Measurements from ENCODE around the gene CCDC106.

- TF ChIP-seq RELA (CRISPR knock-in tag; IDR thresholded peaks at IDR 0.05; ENCODE audit: borderline replicate concordance) (no peak), CTCF (IDR thresholded peaks at IDR 0.05) (no peak), SP1 (CRISPR knock-in tag; conservative IDR thresholded peaks at IDR 0.05) (no peak), USF1 (CRISPR knock-in tag; IDR thresholded peaks at IDR 0.05) (no peak), USF2 (CRISPR knock-in tag; IDR thresholded peaks at IDR 0.05) (no peak), HMGA2 (CRISPR knock-in tag; IDR thresholded peaks at IDR 0.05) (no peak), KAT7 (CRISPR knock-in tag; IDR thresholded peaks at IDR 0.05; ENCODE audit: borderline replicate concordance) (no peak), ATF2 (CRISPR knock-in tag; IDR thresholded peaks at IDR 0.05; ENCODE audit: borderline replicate concordance, low read depth) (no peak)
Observed at GRCh38 chr19:55686311-55687050, 38.5 kb downstream of the CCDC106 start.

All from WTC11 (cell line).